ENCODE results near the gene HOXA5.

DNA sequence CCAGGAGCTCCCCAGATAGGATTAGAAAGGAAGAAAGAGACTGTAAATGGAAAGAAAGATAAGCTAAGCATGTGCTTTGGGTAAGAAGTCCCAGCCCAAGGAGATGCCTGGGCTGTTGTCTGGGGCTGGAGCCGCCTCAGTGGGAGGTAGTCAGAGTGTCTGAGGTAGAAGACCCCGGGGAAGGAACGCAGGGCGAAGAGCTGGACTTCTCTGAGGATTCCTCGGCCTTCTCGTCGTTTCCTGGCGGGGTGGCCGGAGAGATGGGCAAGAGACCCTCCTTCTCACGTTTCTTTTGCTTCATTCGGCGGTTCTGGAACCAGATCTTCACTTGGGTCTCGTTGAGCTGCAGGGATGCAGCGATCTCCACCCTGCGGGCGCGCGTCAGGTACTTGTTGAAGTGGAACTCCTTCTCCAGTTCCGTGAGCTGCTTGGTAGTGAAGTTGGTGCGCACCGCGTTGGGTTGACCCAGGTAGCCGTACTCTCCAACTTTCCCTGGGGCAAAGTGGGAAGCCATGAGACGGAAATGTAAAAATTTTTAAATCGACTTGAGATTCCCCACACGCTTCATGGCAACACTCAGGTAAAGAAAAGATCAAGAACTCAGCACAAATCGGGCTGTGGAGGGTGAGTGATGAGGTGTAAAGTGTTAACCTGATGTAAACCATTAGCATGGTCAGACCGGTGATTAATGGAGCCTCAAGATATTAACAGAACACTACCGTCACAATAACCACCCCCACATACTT is 49.0 kb downstream of the HOXA5 start:
- TF ChIP-seq, protein P1, sequence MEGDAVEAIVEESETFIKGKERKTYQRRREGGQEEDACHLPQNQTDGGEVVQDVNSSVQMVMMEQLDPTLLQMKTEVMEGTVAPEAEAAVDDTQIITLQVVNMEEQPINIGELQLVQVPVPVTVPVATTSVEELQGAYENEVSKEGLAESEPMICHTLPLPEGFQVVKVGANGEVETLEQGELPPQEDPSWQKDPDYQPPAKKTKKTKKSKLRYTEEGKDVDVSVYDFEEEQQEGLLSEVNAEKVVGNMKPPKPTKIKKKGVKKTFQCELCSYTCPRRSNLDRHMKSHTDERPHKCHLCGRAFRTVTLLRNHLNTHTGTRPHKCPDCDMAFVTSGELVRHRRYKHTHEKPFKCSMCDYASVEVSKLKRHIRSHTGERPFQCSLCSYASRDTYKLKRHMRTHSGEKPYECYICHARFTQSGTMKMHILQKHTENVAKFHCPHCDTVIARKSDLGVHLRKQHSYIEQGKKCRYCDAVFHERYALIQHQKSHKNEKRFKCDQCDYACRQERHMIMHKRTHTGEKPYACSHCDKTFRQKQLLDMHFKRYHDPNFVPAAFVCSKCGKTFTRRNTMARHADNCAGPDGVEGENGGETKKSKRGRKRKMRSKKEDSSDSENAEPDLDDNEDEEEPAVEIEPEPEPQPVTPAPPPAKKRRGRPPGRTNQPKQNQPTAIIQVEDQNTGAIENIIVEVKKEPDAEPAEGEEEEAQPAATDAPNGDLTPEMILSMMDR (conservative IDR thresholded peaks at IDR 0.05; ENCODE audit: low read length): no peak
- TF ChIP-seq EZH2phosphoT487 (IDR thresholded peaks at IDR 0.05; ENCODE audit: borderline replicate concordance, low read depth, low read length): no peak

Measured in OCI-LY7 (cell line).